ENCODE data around the gene PSTK. TPM values are rescaled to one million over a fixed set of nuclear protein-coding genes. Genes with fewer than 3 reads are reported as not detected.

PSTK gene
- total and polyA plus RNA-seq, 9 of the 15 experiments (the other 6 are each of a cell fraction or from before 2014, with no cell fraction given), result 13.2 to 49.7 (median 18.9) TPM

GRCh38 chr10:122980209-122981065 is at the start of gene PSTK (continued):
- TF ChIP-seq, protein P1, sequence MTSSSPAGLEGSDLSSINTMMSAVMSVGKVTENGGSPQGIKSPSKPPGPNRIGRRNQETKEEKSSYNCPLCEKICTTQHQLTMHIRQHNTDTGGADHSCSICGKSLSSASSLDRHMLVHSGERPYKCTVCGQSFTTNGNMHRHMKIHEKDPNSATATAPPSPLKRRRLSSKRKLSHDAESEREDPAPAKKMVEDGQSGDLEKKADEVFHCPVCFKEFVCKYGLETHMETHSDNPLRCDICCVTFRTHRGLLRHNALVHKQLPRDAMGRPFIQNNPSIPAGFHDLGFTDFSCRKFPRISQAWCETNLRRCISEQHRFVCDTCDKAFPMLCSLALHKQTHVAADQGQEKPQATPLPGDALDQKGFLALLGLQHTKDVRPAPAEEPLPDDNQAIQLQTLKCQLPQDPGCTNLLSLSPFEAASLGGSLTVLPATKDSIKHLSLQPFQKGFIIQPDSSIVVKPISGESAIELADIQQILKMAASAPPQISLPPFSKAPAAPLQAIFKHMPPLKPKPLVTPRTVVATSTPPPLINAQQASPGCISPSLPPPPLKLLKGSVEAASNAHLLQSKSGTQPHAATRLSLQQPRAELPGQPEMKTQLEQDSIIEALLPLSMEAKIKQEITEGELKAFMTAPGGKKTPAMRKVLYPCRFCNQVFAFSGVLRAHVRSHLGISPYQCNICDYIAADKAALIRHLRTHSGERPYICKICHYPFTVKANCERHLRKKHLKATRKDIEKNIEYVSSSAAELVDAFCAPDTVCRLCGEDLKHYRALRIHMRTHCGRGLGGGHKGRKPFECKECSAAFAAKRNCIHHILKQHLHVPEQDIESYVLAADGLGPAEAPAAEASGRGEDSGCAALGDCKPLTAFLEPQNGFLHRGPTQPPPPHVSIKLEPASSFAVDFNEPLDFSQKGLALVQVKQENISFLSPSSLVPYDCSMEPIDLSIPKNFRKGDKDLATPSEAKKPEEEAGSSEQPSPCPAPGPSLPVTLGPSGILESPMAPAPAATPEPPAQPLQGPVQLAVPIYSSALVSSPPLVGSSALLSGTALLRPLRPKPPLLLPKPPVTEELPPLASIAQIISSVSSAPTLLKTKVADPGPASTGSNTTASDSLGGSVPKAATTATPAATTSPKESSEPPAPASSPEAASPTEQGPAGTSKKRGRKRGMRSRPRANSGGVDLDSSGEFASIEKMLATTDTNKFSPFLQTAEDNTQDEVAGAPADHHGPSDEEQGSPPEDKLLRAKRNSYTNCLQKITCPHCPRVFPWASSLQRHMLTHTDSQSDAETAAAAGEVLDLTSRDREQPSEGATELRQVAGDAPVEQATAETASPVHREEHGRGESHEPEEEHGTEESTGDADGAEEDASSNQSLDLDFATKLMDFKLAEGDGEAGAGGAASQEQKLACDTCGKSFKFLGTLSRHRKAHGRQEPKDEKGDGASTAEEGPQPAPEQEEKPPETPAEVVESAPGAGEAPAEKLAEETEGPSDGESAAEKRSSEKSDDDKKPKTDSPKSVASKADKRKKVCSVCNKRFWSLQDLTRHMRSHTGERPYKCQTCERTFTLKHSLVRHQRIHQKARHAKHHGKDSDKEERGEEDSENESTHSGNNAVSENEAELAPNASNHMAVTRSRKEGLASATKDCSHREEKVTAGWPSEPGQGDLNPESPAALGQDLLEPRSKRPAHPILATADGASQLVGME (CRISPR knock-in tag; IDR thresholded peaks at IDR 0.05), result no peak
- TF ChIP-seq ZNF347 (CRISPR knock-in tag; IDR thresholded peaks at IDR 0.05; ENCODE audit: low read depth) (no peak), MGA (IDR thresholded peaks at IDR 0.05) (peak; percentile 96), CHD1 (IDR thresholded peaks at IDR 0.05; ENCODE audit: low read length) (no peak), ZFPM2 (CRISPR knock-in tag; IDR thresholded peaks at IDR 0.05) (no peak), U2AF1 (optimal IDR thresholded peaks at IDR 0.05; ENCODE audit: low read depth, low read length) (peak; percentile 37), EHMT2 (IDR thresholded peaks at IDR 0.05) (no peak), BRF2 (IDR thresholded peaks at IDR 0.05; ENCODE audit: borderline replicate concordance, insufficient read depth, insufficient read length) (no peak)

Data from K562 (cell line).